Mesendoderm (in vitro differentiated cells): ENCODE measurements around the gene CACNB4.

Source experiments
- DNase-seq: peaks from one replicate; pipeline ENCODE4 v3.0.0; 2013
- H2AK5ac ChIP-seq: 2 replicates; pipeline ENCODE4 v1.6.1; 2013; ENCODE audit warnings: low read length, inconsistent platforms
- H2BK120ac ChIP-seq: 2 replicates; pipeline ENCODE4 v1.6.1; 2013; ENCODE audit warnings: low read depth, mild to moderate bottlenecking, low read length, moderate library complexity, mixed read lengths
- H2BK15ac ChIP-seq: replicated peaks from 2 replicates; pipeline ENCODE4 v1.6.1; 2013; ENCODE audit warnings: low read depth, mild to moderate bottlenecking, moderate library complexity
- H2BK5ac ChIP-seq: 2 replicates; pipeline ENCODE4 v1.6.1; 2013; ENCODE audit warnings: low read length, inconsistent platforms
- H3K18ac ChIP-seq: 2 replicates; pipeline ENCODE4 v1.6.1; 2013; ENCODE audit warnings: mild to moderate bottlenecking, low read length, mixed read lengths
- H3K23ac ChIP-seq: one replicate; pipeline ENCODE4 v1.6.1; 2013; ENCODE audit warnings: low read length
- H3K27ac ChIP-seq: 2 replicates; pipeline ENCODE4 v1.5.1; 2013; ENCODE audit warnings: low read depth, mild to moderate bottlenecking, inconsistent platforms, low read length, moderate library complexity
- H3K27me3 ChIP-seq: 2 replicates; pipeline ENCODE4 v1.6.1; 2013; ENCODE audit warnings: low read length, control low read depth, mild to moderate bottlenecking, inconsistent platforms; ENCODE audit not compliant: insufficient read depth, poor library complexity
- H3K36me3 ChIP-seq: 2 replicates; pipeline ENCODE4 v1.6.1; 2013; ENCODE audit warnings: low read length, inconsistent platforms; ENCODE audit not compliant: control insufficient read depth, insufficient read depth
- H3K4ac ChIP-seq: one replicate; pipeline ENCODE4 v1.6.1; 2013; ENCODE audit warnings: low read depth, mild to moderate bottlenecking, low read length, moderate library complexity
- H3K4me1 ChIP-seq: 2 replicates; pipeline ENCODE4 v1.6.1; 2013; ENCODE audit warnings: low read depth, low read length, inconsistent platforms; ENCODE audit not compliant: control insufficient read depth
- H3K4me2 ChIP-seq: 2 replicates; pipeline ENCODE4 v1.6.1; 2013; ENCODE audit warnings: low read length
- H3K4me3 ChIP-seq: 2 replicates; pipeline ENCODE4 v1.5.1; 2013; ENCODE audit warnings: mild to moderate bottlenecking, low read length
- H3K56ac ChIP-seq: one replicate; pipeline ENCODE4 v1.6.1; 2013; ENCODE audit warnings: low read length
- H3K79me1 ChIP-seq: 2 replicates; pipeline ENCODE4 v1.6.1; 2013; ENCODE audit warnings: low read length, inconsistent platforms
- H3K79me2 ChIP-seq: 2 replicates; pipeline ENCODE4 v1.6.1; 2013; ENCODE audit warnings: mild to moderate bottlenecking, low read length; ENCODE audit not compliant: control insufficient read depth, insufficient read depth
- H3K9ac ChIP-seq: 2 replicates; pipeline ENCODE4 v1.6.1; 2013; ENCODE audit warnings: low read length, inconsistent platforms
- H4K5ac ChIP-seq: one replicate; pipeline ENCODE4 v1.6.1; 2013; ENCODE audit warnings: low read length
- H4K8ac ChIP-seq: one replicate; pipeline ENCODE4 v1.6.1; 2013; ENCODE audit warnings: low read depth, mild to moderate bottlenecking, control low read depth, low read length, moderate library complexity
- WGBS: extraction: QIAGEN DNeasy Blood & Tissue Kit; methylation state at CpG from one replicate; pipeline ENCODE4 v1.1.7; 2013; ENCODE audit warnings: low lambda C conversion rate, missing lambda C conversion rate; ENCODE audit not compliant: insufficient coverage; ENCODE audit errors: extremely low coverage; 5-methylcytosine and 5-hydroxymethylcytosine counted together

Gene CACNB4

DNA sequence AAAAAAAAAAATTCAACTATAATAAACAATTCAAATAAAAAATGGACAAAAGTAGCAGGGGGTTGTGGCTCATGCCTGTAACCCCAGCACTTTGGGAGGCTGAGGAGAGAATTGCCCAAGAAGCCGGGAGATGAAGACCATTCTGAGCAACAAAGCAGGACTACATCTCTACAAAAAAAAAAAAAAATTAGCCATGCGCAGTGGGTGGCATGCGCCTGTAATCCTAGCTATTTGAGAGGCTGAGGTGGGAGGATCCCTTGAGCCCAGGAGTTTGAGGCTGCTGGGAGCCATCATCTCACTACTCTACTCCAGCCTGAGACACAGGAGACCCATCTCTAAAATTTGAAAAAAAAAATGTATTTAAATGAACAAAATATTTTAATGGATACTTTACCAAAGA, 4.4 kb upstream of the CACNB4 start:
- Histone ChIP-seq H3K4me1 (no peaks in the 10 kb centered on the region), H3K36me3 (no peaks in the 10 kb centered on the region), H3K56ac (no peak overlapping the region), H2BK15ac (no peak overlapping the region), H2BK120ac (no peak overlapping the region), H3K23ac (no peak overlapping the region), H4K5ac (no peak overlapping the region), H3K9ac (no peak overlapping the region), H3K4me3 (no peak overlapping the region), H3K18ac (no peak overlapping the region), H3K27me3 (peaks cover 18% of the 10 kb centered on the region), H3K79me2 (no peaks in the 10 kb centered on the region), H4K8ac (no peak overlapping the region), H3K4ac (no peak overlapping the region), H3K27ac (no peak overlapping the region), H3K4me2 (no peak overlapping the region), H2AK5ac (no peak overlapping the region), H3K79me1 (no peaks in the 10 kb centered on the region), H2BK5ac (no peak overlapping the region)
- no CpG with 5 or more reads among the region's 3 CpGs for WGBS
- no peak for DNase-seq

DNA sequence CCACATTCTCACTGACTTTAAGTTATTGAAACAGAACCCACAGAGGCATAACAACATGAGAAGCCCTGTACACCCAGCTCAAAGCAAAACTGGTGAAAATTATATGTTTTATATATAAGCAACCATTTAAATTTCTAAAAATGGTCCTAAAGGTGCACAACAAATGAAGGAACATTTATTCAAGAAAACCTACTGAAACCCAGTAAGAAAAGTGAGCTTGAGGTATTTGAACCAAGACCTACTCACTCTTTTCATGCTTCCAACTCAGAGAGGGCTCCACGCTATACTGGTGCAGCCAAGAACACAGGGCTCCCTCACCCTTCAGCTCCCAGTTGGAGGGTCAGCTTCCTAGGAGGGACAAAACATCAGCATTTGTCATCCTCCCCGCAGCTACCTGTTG, 2.1 kb upstream of the CACNB4 start:
- H3K9ac ChIP-seq: no peak overlapping the region
- no peaks in the 10 kb centered on the region for H3K36me3 ChIP-seq
- H3K27me3 ChIP-seq: peaks cover 28% of the 10 kb centered on the region
- no peak overlapping the region for H3K4ac ChIP-seq
- no peak overlapping the region for H3K23ac ChIP-seq
- no peak overlapping the region for H2BK5ac ChIP-seq
- H3K27ac ChIP-seq: no peak overlapping the region
- H2BK120ac ChIP-seq: no peak overlapping the region
- H2BK15ac ChIP-seq: no peak overlapping the region
- no peak overlapping the region for H2AK5ac ChIP-seq
- H4K8ac ChIP-seq: no peak overlapping the region
- no peak overlapping the region for H3K4me3 ChIP-seq
- no peaks in the 10 kb centered on the region for H3K79me2 ChIP-seq
- H3K18ac ChIP-seq: no peak overlapping the region
- peaks cover 4% of the 10 kb centered on the region for H3K4me1 ChIP-seq
- H3K56ac ChIP-seq: no peak overlapping the region
- no peak overlapping the region for H4K5ac ChIP-seq
- H3K4me2 ChIP-seq: no peak overlapping the region
- WGBS: no CpG with 5 or more reads among the region's 2 CpGs
- H3K79me1 ChIP-seq: no peaks in the 10 kb centered on the region
- no peak for DNase-seq

GRCh38 chr2:152099367-152100050, 665 bp upstream of the CACNB4 start:
- no peak overlapping the region for H3K56ac ChIP-seq
- H3K18ac ChIP-seq: peak overlapping the region; percentile 16
- no peaks in the 10 kb centered on the region for H3K79me1 ChIP-seq
- peak overlapping the region; percentile 49 for H3K4me2 ChIP-seq
- peak overlapping the region; percentile 39 for H3K4me3 ChIP-seq
- H3K23ac ChIP-seq: no peak overlapping the region
- no peak overlapping the region for H4K8ac ChIP-seq
- WGBS: 100% methylated on average over 2 of the region's 19 CpGs
- no peaks in the 10 kb centered on the region for H3K36me3 ChIP-seq
- H2BK5ac ChIP-seq: no peak overlapping the region
- H3K4ac ChIP-seq: no peak overlapping the region
- no peak overlapping the region for H2BK15ac ChIP-seq
- H3K9ac ChIP-seq: no peak overlapping the region
- DNase-seq: peak; percentile 25
- no peaks in the 10 kb centered on the region for H3K79me2 ChIP-seq
- peaks cover 31% of the 10 kb centered on the region for H3K27me3 ChIP-seq
- H3K27ac ChIP-seq: no peak overlapping the region
- no peak overlapping the region for H2AK5ac ChIP-seq
- H2BK120ac ChIP-seq: no peak overlapping the region
- no peak overlapping the region for H4K5ac ChIP-seq
- H3K4me1 ChIP-seq: peaks cover 4% of the 10 kb centered on the region

- H3K27me3 ChIP-seq: peaks cover 31% of the 10 kb centered on the region
- no peak overlapping the region for H2AK5ac ChIP-seq
- no peak overlapping the region for H3K56ac ChIP-seq
- peaks cover 4% of the 10 kb centered on the region for H3K4me1 ChIP-seq
- peak overlapping the region; percentile 30 for H3K4me2 ChIP-seq
- H3K36me3 ChIP-seq: no peaks in the 10 kb centered on the region
- H3K27ac ChIP-seq: no peak overlapping the region
- H3K79me1 ChIP-seq: no peaks in the 10 kb centered on the region
- no peak overlapping the region for H3K4ac ChIP-seq
- peak; percentile 23 for DNase-seq
- H2BK120ac ChIP-seq: no peak overlapping the region
- no peak overlapping the region for H2BK5ac ChIP-seq
- no peak overlapping the region for H2BK15ac ChIP-seq
- H3K23ac ChIP-seq: peak overlapping the region; percentile 24
- no peak overlapping the region for H4K8ac ChIP-seq
- no peaks in the 10 kb centered on the region for H3K79me2 ChIP-seq
- peak overlapping the region; percentile 16 for H3K9ac ChIP-seq
- H4K5ac ChIP-seq: no peak overlapping the region
- H3K18ac ChIP-seq: no peak overlapping the region
- no peak overlapping the region for H3K4me3 ChIP-seq
- WGBS: no CpG with 5 or more reads among the region's 52 CpGs
Measured at GRCh38 chr2:152097801-152098495, 896 bp downstream of the CACNB4 start.

DNA sequence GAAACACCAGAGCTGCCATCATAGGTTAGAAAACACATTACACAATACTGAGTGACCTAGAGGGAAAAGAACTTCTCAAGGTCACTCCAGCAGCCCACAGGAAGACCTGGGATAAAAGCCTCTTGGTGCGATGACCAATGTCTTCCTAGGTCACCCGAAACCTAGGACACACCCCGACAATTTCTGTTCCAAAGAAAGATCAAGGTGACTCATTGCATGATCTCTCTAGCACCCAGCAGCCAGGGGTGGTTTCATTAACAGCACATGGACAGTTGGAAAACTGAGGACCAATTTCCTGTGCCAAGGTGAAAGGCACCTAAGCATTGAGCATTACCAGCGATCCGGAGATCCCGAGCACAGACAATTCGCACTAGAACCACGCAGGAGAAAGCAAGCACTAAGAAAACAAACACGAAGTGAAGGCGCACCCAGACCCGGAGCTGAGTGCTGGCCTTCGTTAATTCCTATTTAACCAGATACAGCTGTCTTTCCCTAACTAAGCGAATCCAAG, 1.5 kb downstream of the CACNB4 start:
- no CpG with 5 or more reads among the region's 13 CpGs for WGBS
- no peak overlapping the region for H4K8ac ChIP-seq
- peaks cover 4% of the 10 kb centered on the region for H3K4me1 ChIP-seq
- peak; percentile 23 for DNase-seq
- H3K56ac ChIP-seq: no peak overlapping the region
- H3K9ac ChIP-seq: no peak overlapping the region
- peak overlapping the region; percentile 30 for H3K4me2 ChIP-seq
- no peak overlapping the region for H2BK5ac ChIP-seq
- H4K5ac ChIP-seq: no peak overlapping the region
- no peak overlapping the region for H3K4ac ChIP-seq
- H3K27ac ChIP-seq: no peak overlapping the region
- H3K18ac ChIP-seq: no peak overlapping the region
- H3K27me3 ChIP-seq: peaks cover 31% of the 10 kb centered on the region
- peak overlapping the region; percentile 24 for H3K23ac ChIP-seq
- no peak overlapping the region for H3K4me3 ChIP-seq
- no peak overlapping the region for H2AK5ac ChIP-seq
- no peak overlapping the region for H2BK120ac ChIP-seq
- no peaks in the 10 kb centered on the region for H3K36me3 ChIP-seq
- H3K79me2 ChIP-seq: no peaks in the 10 kb centered on the region
- H3K79me1 ChIP-seq: no peaks in the 10 kb centered on the region
- no peak overlapping the region for H2BK15ac ChIP-seq
